Upper lobe of left lung (tissue), 6 donors: ENCODE data around the gene ZNF436. TPM values are rescaled to one million over a fixed set of nuclear protein-coding genes. Genes with fewer than 3 reads are reported as not detected.

ENCODE experiments used
- ATAC-seq, 2 donors: fragments of 200-7000 bp; cut with Tn5 transposase; one replicate each; pipeline ENCODE4 v1.9.1; 2022; ENCODE audit warnings: mild to moderate bottlenecking in 2 of 2, moderate library complexity in 2 of 2; ENCODE audit not compliant: low FRiP score in 2 of 2
- DNase-seq, 2 donors: peaks; one replicate each; pipeline ENCODE4 v3.0.0-alpha.2; 2019 to 2020
- H3K27ac ChIP-seq, 4 donors: fragments of 200-600 bp; sonication (generic); one replicate each; pipeline ENCODE4 v1.5.1; 2016 to 2019
- H3K27me3 ChIP-seq, 4 donors: fragments of 200-600 bp; sonication (generic); one replicate each; pipeline ENCODE4 v1.5.1; 2017 to 2019
- H3K36me3 ChIP-seq, 4 donors: fragments of 200-600 bp; sonication (generic); one replicate each; pipeline ENCODE4 v1.5.1; 2016 to 2019
- H3K4me1 ChIP-seq, 4 donors: fragments of 200-600 bp; sonication (generic); one replicate each; pipeline ENCODE4 v1.5.1; 2018 to 2019
- H3K4me3 ChIP-seq, 4 donors: fragments of 200-600 bp; sonication (generic); one replicate each; pipeline ENCODE4 v1.5.1; 2017 to 2019; ENCODE audit warnings: mild to moderate bottlenecking in 2 of 4, moderate library complexity in 1 of 4
- H3K9me3 ChIP-seq, 4 donors: fragments of 200-600 bp; sonication (generic); one replicate each; pipeline ENCODE4 v1.5.1; 2018 to 2019
- EP300 ChIP-seq, 4 donors: sonication (generic); formaldehyde crosslinking; IDR thresholded peaks; one replicate each; pipeline ENCODE4 v1.5.1; 2017; ENCODE audit warnings: antibody characterized with exemption in 4 of 4, control low read depth in 2 of 4
- POLR2A ChIP-seq, 4 donors: fragments of 450-650 bp; IDR thresholded peaks; one replicate each; pipeline ENCODE4 v1.5.1; 2016 to 2017; ENCODE audit warnings: antibody characterized with exemption in 4 of 4, mild to moderate bottlenecking in 2 of 4
- POLR2AphosphoS5 ChIP-seq, 2 donors: sonication (generic); formaldehyde crosslinking; IDR thresholded peaks; one replicate each; pipeline ENCODE4 v1.5.1; 2017; ENCODE audit warnings: antibody characterized with exemption in 2 of 2
- WGBS, 2 donors: methylation state at CpG; one replicate each; pipeline ENCODE4 v1.1.5; 2017 to 2018; 5-methylcytosine and 5-hydroxymethylcytosine counted together
- total RNA-seq, 6 donors: library from RNA; depleted of rRNA in 4 of 6; stranded (reverse); fragments of >200 nt in 4 of 6; gene quantifications; one replicate each; pipeline versions ENCODE4 v1.1.0 to v1.2.1, GENCODE V29; 2016 to 2021
- TF ChIP-seq, protein P1 (sequence below), 6 experiments: fragments of 450-650 bp in 4 of 6; fragments of 200-600 bp in 2 of 6; sonication (generic) in 2 of 6; IDR thresholded peaks; one replicate each; pipeline ENCODE4 v1.5.1; 2016 to 2019; ENCODE audit warnings: antibody characterized with exemption in 6 of 6
- donor health status: DM: no; HTN: no; CAD: no; lungs with moderate emphysema.
- donor health status: DM: no; HTN: yes; CAD: no; lungs with severe emphysema.

Gene ZNF436
- total RNA-seq, 6 donors from 2014 or later, result 5.5 to 11.3 (median 8.2) TPM

DNA sequence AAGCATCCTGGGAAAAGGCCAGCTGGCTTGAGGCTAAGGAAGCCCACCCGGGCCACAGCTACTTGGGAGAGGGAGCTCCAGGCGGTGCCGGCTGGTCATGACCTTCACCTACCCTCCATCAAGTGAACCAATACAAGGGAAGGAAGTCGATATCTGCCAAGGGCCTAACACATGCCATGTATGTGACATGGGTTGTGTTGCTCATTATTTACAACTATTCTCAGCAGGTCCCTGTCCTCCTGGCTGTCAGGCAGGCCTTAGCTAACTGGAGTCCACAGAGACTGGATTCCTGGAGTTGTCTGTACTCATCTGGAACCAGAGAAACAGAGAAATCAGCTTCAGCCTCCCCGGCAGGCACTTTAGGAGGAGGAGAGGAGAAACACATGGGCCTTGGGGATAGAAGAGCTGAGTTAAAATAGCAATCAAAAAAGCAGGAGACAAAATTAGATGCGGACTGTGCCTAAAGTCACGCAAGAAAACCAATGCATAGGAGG, 39.2 kb upstream of the ZNF436 start:
- H3K36me3 ChIP-seq, result peaks cover 0 to 5% (median 0%) of the 10 kb centered on the region in 4 donors
- TF ChIP-seq POLR2AphosphoS5 (IDR thresholded peaks at IDR 0.05), result no peak
- TF ChIP-seq, protein P1, sequence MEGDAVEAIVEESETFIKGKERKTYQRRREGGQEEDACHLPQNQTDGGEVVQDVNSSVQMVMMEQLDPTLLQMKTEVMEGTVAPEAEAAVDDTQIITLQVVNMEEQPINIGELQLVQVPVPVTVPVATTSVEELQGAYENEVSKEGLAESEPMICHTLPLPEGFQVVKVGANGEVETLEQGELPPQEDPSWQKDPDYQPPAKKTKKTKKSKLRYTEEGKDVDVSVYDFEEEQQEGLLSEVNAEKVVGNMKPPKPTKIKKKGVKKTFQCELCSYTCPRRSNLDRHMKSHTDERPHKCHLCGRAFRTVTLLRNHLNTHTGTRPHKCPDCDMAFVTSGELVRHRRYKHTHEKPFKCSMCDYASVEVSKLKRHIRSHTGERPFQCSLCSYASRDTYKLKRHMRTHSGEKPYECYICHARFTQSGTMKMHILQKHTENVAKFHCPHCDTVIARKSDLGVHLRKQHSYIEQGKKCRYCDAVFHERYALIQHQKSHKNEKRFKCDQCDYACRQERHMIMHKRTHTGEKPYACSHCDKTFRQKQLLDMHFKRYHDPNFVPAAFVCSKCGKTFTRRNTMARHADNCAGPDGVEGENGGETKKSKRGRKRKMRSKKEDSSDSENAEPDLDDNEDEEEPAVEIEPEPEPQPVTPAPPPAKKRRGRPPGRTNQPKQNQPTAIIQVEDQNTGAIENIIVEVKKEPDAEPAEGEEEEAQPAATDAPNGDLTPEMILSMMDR (IDR thresholded peaks at IDR 0.05), result no peak
- no peak for TF ChIP-seq EP300 (IDR thresholded peaks at IDR 0.05)
- no peak for TF ChIP-seq POLR2A (IDR thresholded peaks at IDR 0.05)
- no peak for DNase-seq
- no peaks in the 10 kb centered on the region for H3K9me3 ChIP-seq
- peaks cover 8 to 15% (median 9%) of the 10 kb centered on the region in 4 donors for H3K4me1 ChIP-seq
- no peak for ATAC-seq
- no peak overlapping the region for H3K4me3 ChIP-seq
- no peaks in the 10 kb centered on the region for H3K27me3 ChIP-seq
- H3K27ac ChIP-seq, result no peak overlapping the region
- WGBS, 2 donors, result 71 to 80% methylated on average over 7 of the region's 7 CpGs

DNA sequence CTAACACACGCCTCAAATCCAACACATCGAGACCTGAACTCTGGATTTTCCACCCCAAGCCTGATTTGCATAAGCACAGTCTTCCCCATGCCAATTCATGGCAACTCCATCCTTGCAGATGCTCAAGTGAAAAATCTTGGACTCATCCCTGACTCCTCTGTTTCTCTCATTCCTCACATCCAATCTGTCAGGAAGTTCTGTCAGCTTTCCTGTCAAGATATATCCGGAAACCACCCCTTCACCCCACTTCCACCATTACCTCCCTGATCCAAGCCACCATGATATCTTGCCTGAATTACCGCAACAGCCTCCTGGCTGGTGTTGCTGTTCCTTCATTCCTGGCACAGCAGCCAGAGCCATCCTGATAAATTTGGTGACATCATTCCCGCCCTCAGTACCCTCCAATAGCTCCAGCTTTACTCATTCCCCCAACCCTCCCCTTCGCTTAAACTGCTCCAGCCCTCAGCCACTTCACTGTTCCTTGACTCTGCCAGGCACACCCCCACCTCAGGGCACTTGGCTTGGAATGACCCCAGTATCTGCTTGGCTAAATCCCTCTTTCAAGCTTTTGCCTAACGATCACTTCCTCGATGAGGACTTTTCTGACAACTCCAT, 37.5 kb upstream of the ZNF436 start:
- ATAC-seq (no peak), DNase-seq (no peak)
- Histone ChIP-seq H3K36me3 (peaks cover 0 to 5% (median 0%) of the 10 kb centered on the region in 4 donors), H3K4me1 (peaks cover 20 to 30% (median 25%) of the 10 kb centered on the region in 4 donors), H3K27ac (no peak overlapping the region), H3K27me3 (no peaks in the 10 kb centered on the region), H3K9me3 (no peaks in the 10 kb centered on the region), H3K4me3 (no peak overlapping the region)
- TF ChIP-seq POLR2A (IDR thresholded peaks at IDR 0.05) (no peak), EP300 (IDR thresholded peaks at IDR 0.05) (no peak), POLR2AphosphoS5 (IDR thresholded peaks at IDR 0.05) (no peak)
- TF ChIP-seq, protein P1 (IDR thresholded peaks at IDR 0.05), result no peak
- 88% methylated on average over 8 of the region's 8 CpGs for WGBS, 2 donors

DNA sequence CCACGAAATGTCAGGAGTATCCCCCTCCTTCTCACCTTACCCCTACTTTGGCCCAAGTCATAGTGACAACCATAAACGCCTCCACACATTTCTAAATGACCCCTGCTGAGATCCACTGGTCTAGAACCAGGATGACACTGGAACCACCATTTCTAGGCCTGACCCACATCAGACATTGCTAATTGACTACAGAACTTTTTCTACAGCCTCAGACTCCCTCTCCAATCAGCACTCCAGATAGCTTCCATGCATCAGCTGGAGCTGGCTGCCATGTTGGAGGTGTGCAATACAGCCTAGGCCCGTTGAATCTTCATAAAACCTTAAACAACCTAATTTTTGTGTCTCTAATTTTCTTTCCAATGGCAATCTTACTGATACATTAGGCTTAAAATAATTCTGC, 36.3 kb upstream of the ZNF436 start:
- ATAC-seq (no peak), DNase-seq (no peak)
- peaks cover 0 to 5% (median 0%) of the 10 kb centered on the region in 4 donors for H3K36me3 ChIP-seq
- no peak overlapping the region for H3K4me3 ChIP-seq
- no peaks in the 10 kb centered on the region for H3K9me3 ChIP-seq
- peaks cover 23 to 34% (median 27%) of the 10 kb centered on the region in 4 donors for H3K4me1 ChIP-seq
- no peaks in the 10 kb centered on the region for H3K27me3 ChIP-seq
- no peak overlapping the region for H3K27ac ChIP-seq
- 75 to 96% methylated on average over 2 to 3 of the region's 3 CpGs for WGBS, 2 donors
- TF ChIP-seq EP300 (IDR thresholded peaks at IDR 0.05) (no peak), POLR2A (IDR thresholded peaks at IDR 0.05) (no peak), POLR2AphosphoS5 (IDR thresholded peaks at IDR 0.05) (no peak)
- TF ChIP-seq, protein P1 (IDR thresholded peaks at IDR 0.05), result no peak

DNA sequence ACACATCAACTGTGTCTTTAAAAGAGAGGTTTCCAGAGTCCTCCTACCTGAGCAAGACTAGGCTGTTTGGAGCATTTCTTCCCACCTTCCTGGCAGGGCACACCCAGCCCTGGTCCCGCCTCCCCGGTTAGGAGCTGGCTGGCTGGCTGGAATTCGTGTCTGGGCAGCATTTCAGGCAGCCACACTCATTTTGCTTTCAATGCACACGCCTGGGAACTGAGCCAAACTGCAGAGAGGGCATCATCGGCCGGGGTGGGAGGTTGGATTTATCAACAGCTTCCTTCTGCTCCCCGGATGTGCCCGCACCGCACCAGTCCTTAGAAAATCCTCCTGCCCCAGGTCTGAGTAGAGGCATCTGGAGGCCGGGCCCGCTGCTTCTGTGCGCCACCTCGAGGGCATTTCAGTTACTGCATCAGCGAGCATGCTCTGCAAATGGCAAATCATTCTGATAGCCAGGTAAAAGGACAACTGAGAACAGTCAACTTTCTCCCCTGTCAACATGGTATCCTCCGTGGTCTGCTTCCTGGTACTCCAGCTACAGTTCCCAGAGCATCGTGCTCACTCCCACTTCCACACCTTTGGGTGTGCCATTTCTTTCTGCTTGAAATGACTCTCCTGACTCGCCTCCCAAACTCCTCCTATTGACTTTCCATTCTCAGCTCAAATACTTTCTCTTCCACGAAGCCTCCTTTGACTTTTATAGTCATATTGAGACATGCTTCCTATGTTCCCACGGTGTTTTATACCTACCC, 34.3 kb upstream of the ZNF436 start:
- H3K27ac ChIP-seq, result peak overlapping the region; percentile 52 to 69 (median 56)
- peak; percentile 88 for DNase-seq
- peaks cover 0 to 5% (median 0%) of the 10 kb centered on the region in 4 donors for H3K36me3 ChIP-seq
- H3K27me3 ChIP-seq, result no peaks in the 10 kb centered on the region
- peaks cover 24 to 38% (median 30%) of the 10 kb centered on the region in 4 donors for H3K4me1 ChIP-seq
- no peak for TF ChIP-seq POLR2AphosphoS5 (IDR thresholded peaks at IDR 0.05)
- TF ChIP-seq, protein P1 (IDR thresholded peaks at IDR 0.05), result peak; percentile 85 to 96 (median 92)
- H3K4me3 ChIP-seq, result peak overlapping the region in 1 of 4 donors; percentile 2
- no peaks in the 10 kb centered on the region for H3K9me3 ChIP-seq
- peak; percentile 91 to 95 for ATAC-seq
- 9 to 11% methylated on average over 13 to 19 of the region's 19 CpGs for WGBS, 2 donors
